GM23338 (cell line): ENCODE measurements around the gene BARHL2. TPM values are rescaled to one million over a fixed set of nuclear protein-coding genes. Genes with fewer than 3 reads are reported as not detected.

Experiments
- ATAC-seq: fragments of 200-7000 bp; cut with Tn5 transposase; 3 replicates; pipeline ENCODE4 v1.9.1; 2020
- DNase-seq: peaks from one replicate; pipeline ENCODE4 v3.0.0-alpha.2; 2015; ENCODE audit warnings: low spot score
- H2AFZ ChIP-seq: fragments of 200-600 bp; sonication (generic); 2 replicates; pipeline ENCODE4 v1.8.0; 2016; ENCODE audit warnings: antibody characterized with exemption, mild to moderate bottlenecking, moderate library complexity
- H3F3A ChIP-seq: fragments of 200-600 bp; sonication (generic); replicated peaks from 2 replicates; pipeline ENCODE4 v1.8.0; 2017; ENCODE audit warnings: antibody characterized with exemption, mixed run types, low read depth
- H3K27ac ChIP-seq: fragments of 200-600 bp; sonication (generic); 2 replicates; pipeline ENCODE4 v1.6.1; 2016; ENCODE audit warnings: low read depth
- H3K27me3 ChIP-seq: fragments of 200-600 bp; sonication (generic); 2 replicates; pipeline ENCODE4 v1.8.0; 2016; ENCODE audit warnings: mild to moderate bottlenecking, mixed run types, moderate library complexity; ENCODE audit not compliant: insufficient read depth
- H3K36me3 ChIP-seq: fragments of 200-600 bp; sonication (generic); 2 replicates; pipeline ENCODE4 v1.8.0; 2016; ENCODE audit warnings: mild to moderate bottlenecking; ENCODE audit not compliant: insufficient read depth
- H3K4me1 ChIP-seq: fragments of 200-600 bp; sonication (generic); 2 replicates; pipeline ENCODE4 v1.8.0; 2016; ENCODE audit warnings: mild to moderate bottlenecking, moderate library complexity; ENCODE audit not compliant: insufficient read depth
- H3K4me2 ChIP-seq: fragments of 200-600 bp; sonication (generic); 2 replicates; pipeline ENCODE4 v1.7.1; 2017; ENCODE audit warnings: mixed run types
- H3K4me3 ChIP-seq: fragments of 200-600 bp; sonication (generic); 2 replicates; pipeline ENCODE4 v1.6.1; 2016; ENCODE audit warnings: mixed run types
- H3K79me2 ChIP-seq: fragments of 200-600 bp; sonication (generic); replicated peaks from 2 replicates; pipeline ENCODE4 v1.8.0; 2017; ENCODE audit warnings: mild to moderate bottlenecking; ENCODE audit not compliant: insufficient read depth
- H3K9me2 ChIP-seq: fragments of 200-600 bp; sonication (generic); 2 replicates; pipeline ENCODE4 v1.8.0; 2017; ENCODE audit not compliant: insufficient read depth
- H4K20me1 ChIP-seq: fragments of 200-600 bp; sonication (generic); replicated peaks from 2 replicates; pipeline ENCODE4 v1.8.0; 2017; ENCODE audit warnings: mild to moderate bottlenecking; ENCODE audit not compliant: insufficient read depth
- H3K27ac Mint-ChIP-seq: 2 replicates; pipeline ENCODE4 v1.8.0; 2020; ENCODE audit warnings: inconsistent platforms, mild to moderate bottlenecking, moderate library complexity, mixed read lengths
- H3K27me3 Mint-ChIP-seq: 3 replicates; pipeline ENCODE4 v1.8.0; 2022; ENCODE audit warnings: low read depth, mild to moderate bottlenecking, moderate library complexity, mixed read lengths, inconsistent platforms; ENCODE audit not compliant: insufficient read depth, poor library complexity
- H3K36me3 Mint-ChIP-seq: 3 replicates; pipeline ENCODE4 v1.8.0; 2021; ENCODE audit warnings: low read depth, mild to moderate bottlenecking, inconsistent platforms, moderate library complexity, mixed read lengths
- H3K4me1 Mint-ChIP-seq: 3 replicates; pipeline ENCODE4 v1.8.0; 2020; ENCODE audit warnings: mild to moderate bottlenecking, inconsistent platforms, mixed read lengths
- H3K4me3 Mint-ChIP-seq: 3 replicates; pipeline ENCODE4 v1.8.0; 2021; ENCODE audit warnings: moderate library complexity, mild to moderate bottlenecking, inconsistent platforms, mixed read lengths
- H3K9me3 Mint-ChIP-seq: 3 replicates; pipeline ENCODE4 v1.8.0; 2020; ENCODE audit warnings: moderate library complexity, mild to moderate bottlenecking, inconsistent platforms, mixed read lengths
- ETS1 ChIP-seq: IDR thresholded peaks from 2 replicates; pipeline ENCODE4 v1.6.1; 2016; ENCODE audit warnings: antibody characterized with exemption
- EZH2 ChIP-seq: fragments of 200-600 bp; sonication (generic); IDR thresholded peaks from one replicate; pipeline ENCODE4 v1.8.0; 2017; ENCODE audit warnings: antibody characterized with exemption, mild to moderate bottlenecking, low read depth; ENCODE audit not compliant: unreplicated experiment
- EZH2phosphoT487 ChIP-seq: fragments of 200-600 bp; sonication (generic); IDR thresholded peaks from one replicate; pipeline ENCODE4 v1.8.1; 2018; ENCODE audit warnings: antibody characterized with exemption; ENCODE audit not compliant: unreplicated experiment
- ZNF331 ChIP-seq: fragments of 250-450 bp; sonication (Bioruptor Pico); IDR thresholded peaks from 2 replicates; pipeline ENCODE4 v1.5.0; 2020; ENCODE audit warnings: low read depth, mild to moderate bottlenecking, moderate library complexity
- polyA plus RNA-seq: library from polyadenylated mRNA; unstranded; fragments of >200 nt; fragmentation: Nextera tagmentation; extraction: Ambion mirVana; gene quantifications from 2 replicates; pipeline ENCODE4 v1.2.1, GENCODE V29; 2016
- total RNA-seq: library from RNA; depleted of rRNA; stranded (reverse); fragments of >200 nt; shearing (Covaris generic); gene quantifications from 2 replicates; pipeline ENCODE4 v1.2.3, GENCODE V29; 2014
- TF ChIP-seq, protein P1 (sequence below): IDR thresholded peaks from one replicate; pipeline ENCODE4 v1.6.1; 2018; ENCODE audit warnings: antibody characterized with exemption; ENCODE audit not compliant: unreplicated experiment

BARHL2 gene
- total and polyA plus RNA-seq, 2 experiments from 2014 or later, result not detected

DNA sequence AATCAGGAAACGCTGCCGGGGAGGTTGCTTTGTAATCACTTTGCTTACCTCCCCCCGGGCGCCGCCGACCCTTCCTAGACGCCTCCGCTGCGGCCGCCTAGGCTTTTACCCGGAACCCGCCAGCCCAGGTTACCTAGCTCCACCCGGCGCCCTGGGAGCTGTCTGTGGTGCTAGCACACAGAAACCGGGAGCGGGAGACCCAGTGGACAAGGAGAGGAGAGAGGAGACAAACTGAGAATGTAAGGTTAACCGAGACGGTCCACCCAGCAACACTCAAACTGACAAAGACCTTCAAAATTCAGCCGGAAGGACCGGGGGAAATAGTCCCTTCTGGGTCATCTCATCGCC, 9.8 kb downstream of the BARHL2 start:
- DNase-seq (peak; percentile 90), ATAC-seq (peak; percentile 70)
- peaks cover 65% of the 10 kb centered on the region for H3K4me1 ChIP-seq
- no peak overlapping the region for H3K27ac ChIP-seq
- no peak overlapping the region for H3K27ac Mint-ChIP-seq
- H3K4me3 Mint-ChIP-seq, result peak overlapping the region; percentile 61
- H3K9me2 ChIP-seq, result no peaks in the 10 kb centered on the region
- H3K4me3 ChIP-seq, result peak overlapping the region; percentile 59
- H3K27me3 Mint-ChIP-seq, result peaks cover 87% of the 10 kb centered on the region
- peaks cover 26% of the 10 kb centered on the region for H4K20me1 ChIP-seq
- no peaks in the 10 kb centered on the region; the same call in 2 of the 3 replicates for H3K9me3 Mint-ChIP-seq
- H3K4me1 Mint-ChIP-seq, result peaks cover 53% of the 10 kb centered on the region
- no peak overlapping the region for H2AFZ ChIP-seq
- peaks cover 98% of the 10 kb centered on the region for H3K27me3 ChIP-seq
- H3K79me2 ChIP-seq, result no peaks in the 10 kb centered on the region
- H3K36me3 Mint-ChIP-seq, result no peaks in the 10 kb centered on the region
- H3K4me2 ChIP-seq, result peak overlapping the region; percentile 87
- TF ChIP-seq, protein P1, sequence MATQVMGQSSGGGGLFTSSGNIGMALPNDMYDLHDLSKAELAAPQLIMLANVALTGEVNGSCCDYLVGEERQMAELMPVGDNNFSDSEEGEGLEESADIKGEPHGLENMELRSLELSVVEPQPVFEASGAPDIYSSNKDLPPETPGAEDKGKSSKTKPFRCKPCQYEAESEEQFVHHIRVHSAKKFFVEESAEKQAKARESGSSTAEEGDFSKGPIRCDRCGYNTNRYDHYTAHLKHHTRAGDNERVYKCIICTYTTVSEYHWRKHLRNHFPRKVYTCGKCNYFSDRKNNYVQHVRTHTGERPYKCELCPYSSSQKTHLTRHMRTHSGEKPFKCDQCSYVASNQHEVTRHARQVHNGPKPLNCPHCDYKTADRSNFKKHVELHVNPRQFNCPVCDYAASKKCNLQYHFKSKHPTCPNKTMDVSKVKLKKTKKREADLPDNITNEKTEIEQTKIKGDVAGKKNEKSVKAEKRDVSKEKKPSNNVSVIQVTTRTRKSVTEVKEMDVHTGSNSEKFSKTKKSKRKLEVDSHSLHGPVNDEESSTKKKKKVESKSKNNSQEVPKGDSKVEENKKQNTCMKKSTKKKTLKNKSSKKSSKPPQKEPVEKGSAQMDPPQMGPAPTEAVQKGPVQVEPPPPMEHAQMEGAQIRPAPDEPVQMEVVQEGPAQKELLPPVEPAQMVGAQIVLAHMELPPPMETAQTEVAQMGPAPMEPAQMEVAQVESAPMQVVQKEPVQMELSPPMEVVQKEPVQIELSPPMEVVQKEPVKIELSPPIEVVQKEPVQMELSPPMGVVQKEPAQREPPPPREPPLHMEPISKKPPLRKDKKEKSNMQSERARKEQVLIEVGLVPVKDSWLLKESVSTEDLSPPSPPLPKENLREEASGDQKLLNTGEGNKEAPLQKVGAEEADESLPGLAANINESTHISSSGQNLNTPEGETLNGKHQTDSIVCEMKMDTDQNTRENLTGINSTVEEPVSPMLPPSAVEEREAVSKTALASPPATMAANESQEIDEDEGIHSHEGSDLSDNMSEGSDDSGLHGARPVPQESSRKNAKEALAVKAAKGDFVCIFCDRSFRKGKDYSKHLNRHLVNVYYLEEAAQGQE, result peak; percentile 77
- TF ChIP-seq ZNF331 (CRISPR knock-in tag), result no peak
- peaks cover 21% of the 10 kb centered on the region for H3F3A ChIP-seq
- H3K36me3 ChIP-seq, result no peaks in the 10 kb centered on the region

- H3K36me3 Mint-ChIP-seq, result no peaks in the 10 kb centered on the region
- peaks cover 47% of the 10 kb centered on the region for H3K4me1 Mint-ChIP-seq
- peak overlapping the region; percentile 59 for H3K4me3 ChIP-seq
- H3K4me3 Mint-ChIP-seq, result peak overlapping the region; percentile 61
- no peaks in the 10 kb centered on the region for H3K36me3 ChIP-seq
- peaks cover 98% of the 10 kb centered on the region for H3K27me3 ChIP-seq
- peaks cover 21% of the 10 kb centered on the region for H3F3A ChIP-seq
- ATAC-seq (peak; percentile 66), DNase-seq (peak; percentile 81)
- peaks cover 26% of the 10 kb centered on the region for H4K20me1 ChIP-seq
- no peaks in the 10 kb centered on the region for H3K9me2 ChIP-seq
- H3K27ac Mint-ChIP-seq, result no peak overlapping the region
- peak overlapping the region; percentile 87 for H3K4me2 ChIP-seq
- H3K79me2 ChIP-seq, result no peaks in the 10 kb centered on the region
- TF ChIP-seq ETS1 (no peak), EZH2phosphoT487 (peak; percentile 70), EZH2 (peak; percentile 92)
- H3K27ac ChIP-seq, result no peak overlapping the region
- peak overlapping the region; percentile 77 for H2AFZ ChIP-seq
- H3K27me3 Mint-ChIP-seq, result peaks cover 80% of the 10 kb centered on the region
- H3K4me1 ChIP-seq, result peaks cover 59% of the 10 kb centered on the region
- H3K9me3 Mint-ChIP-seq, result no peaks in the 10 kb centered on the region; the same call in 2 of the 3 replicates
Measured at GRCh38 chr1:90706437-90707362, 10.4 kb downstream of the BARHL2 start.
